ENCODE data around the gene BMPR1B.
"Not testable (repeated sequence)": the region's sequence is repeated elsewhere in the genome, so short reads cannot be mapped to it uniquely, and the experiment has no call there.

Gene BMPR1B

DNA sequence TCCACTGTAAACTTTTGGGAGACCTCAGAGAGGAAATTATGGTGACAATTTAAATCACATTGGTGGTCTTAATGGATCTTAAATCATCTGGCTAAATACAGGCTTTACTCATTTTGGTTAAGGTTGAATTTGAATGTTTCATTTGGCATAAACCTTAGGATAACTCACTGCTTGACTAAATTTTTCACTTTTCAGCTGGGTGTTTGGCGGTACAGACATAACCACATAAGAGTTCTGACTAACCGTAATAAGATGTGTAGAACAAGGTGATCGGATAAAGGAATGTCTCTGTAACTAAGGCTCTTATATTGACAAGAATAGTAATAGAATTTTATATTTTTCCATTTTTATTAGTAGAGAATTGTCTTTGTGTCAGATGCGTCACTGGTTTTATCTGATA lies 281.0 kb downstream of the BMPR1B start:
- DNase-seq (ENCODE audit: low read depth): no peak

DNA sequence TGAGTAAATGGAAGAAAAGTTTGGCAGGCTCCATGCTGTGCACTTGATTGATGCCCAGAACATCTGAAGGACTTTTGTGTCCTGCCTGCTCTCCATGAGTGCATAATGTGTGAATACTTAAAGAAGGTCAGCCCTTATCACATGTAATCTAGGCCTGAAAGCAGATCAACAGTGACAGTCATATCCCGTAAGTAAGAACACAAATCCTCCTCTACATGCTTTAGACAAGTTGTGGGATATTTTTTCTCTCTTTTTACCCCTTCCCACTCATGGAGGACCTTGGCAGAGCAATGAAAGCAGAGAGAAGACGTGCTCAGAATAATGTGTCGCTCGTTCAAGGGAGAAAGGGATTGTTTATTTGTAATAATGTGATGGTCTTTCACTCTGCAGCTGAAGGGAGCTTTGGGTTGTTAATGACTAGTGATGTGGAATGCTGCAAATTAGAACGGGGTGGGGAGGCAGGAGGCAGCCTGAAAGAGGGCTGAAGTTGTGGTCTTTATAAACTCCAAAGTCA lies 286.6 kb downstream of the BMPR1B start:
- DNase-seq (ENCODE audit: low read depth): no peak

DNA sequence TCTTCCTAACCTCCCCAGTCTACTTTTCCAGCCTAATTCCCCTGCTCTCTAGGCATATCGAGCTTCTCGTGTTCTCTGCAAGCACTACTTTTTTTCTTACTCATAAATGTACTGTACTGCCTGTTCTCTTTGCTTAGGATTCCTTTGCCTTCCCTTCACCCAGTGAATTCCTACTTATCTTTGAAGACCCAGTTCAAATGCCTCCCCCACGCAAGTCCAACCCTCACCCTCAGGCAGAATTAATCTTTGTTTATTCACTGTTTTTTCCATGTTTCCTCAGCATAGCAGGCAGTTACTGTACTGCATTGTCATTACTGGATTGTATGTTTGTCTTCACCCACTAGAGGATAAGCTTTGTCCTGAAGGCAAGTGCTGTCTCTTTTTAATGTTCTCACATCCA lies 287.7 kb downstream of the BMPR1B start:
- no peak for DNase-seq (ENCODE audit: low read depth)

DNA sequence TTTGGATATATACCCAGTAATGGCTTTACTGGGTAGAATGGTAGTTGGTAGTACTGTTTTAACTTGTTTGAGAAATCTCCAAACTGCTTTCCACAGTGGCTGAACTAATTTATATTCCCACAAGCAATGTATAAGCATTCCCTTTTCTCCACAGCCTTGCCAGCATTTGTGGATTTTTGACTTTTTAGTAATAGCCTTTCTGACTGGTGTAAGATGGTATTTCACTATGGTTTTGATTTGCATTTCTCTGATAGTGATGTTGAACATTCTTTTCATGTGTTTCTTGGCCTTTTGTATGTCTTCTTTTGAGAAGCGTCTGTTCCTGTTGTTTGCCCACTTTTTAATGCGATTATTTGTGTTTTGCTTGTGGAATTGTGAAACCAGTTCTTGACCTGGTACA lies 290.5 kb downstream of the BMPR1B start:
- DNase-seq (ENCODE audit: low read depth): no peak

DNA sequence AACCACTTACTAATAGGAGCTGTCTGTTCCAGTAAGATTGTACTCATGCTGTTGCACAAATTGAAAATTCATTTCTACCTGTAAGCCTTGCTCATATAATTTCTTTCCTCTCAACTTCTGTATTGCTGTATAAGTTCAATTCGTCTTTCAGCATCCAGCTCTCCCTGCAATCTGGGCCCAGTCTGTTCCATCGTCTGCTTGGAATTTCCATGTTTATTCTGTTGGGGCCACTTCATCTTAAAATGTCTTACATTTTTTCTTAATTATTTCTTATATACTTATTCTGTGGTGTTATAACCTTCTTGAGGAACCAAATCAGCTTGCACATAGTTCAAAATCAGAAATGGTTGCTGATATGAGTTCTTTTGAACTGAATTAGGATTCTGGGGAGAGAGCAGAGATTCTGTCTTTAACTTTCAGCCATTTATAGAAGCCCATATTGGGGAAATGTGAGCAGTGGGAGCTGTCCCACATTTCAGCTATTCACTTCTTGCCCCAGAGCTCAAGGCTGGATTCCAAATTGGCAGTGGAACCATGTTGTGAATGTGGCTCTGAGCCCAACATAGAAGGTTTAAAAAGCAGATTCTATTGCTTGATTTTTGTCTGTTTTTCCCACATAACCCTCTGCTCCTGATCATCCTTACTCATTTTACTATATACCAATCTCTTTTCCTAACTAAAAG lies 291.9 kb downstream of the BMPR1B start:
- no peak for DNase-seq (ENCODE audit: low read depth)

DNA sequence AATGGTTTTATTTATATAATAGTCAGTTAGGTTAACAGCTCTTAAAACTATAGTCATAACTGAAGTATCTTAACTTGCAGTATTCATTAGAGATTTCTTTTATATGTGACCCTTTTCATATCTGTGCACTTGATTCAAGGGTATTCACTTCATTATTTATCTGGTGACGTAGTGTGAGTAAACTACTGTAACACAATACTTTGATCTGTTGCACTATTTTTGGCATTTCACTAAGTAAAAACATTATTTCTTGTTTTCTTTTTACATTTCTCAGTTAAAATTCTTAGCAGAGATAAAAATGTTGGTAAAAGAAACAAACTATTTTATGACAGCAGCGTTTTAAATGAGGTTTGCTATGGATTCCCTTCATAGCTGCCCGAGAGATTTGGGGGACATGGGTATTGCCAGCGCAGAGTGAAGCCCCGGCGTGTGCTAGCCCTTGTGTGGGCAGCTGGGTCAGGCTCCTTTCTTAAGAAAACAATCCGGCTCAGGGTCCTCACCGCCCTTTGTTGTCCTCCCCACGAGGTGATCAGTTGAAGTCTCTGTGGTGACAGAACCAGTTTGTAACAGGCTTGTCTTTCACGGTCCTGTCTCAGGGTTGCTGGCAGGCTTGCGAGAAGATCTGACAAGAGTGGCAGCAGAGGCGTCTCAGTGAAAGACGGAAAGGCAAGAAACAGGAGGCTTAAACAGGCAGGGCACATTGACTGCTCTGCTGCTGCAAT lies 293.4 kb downstream of the BMPR1B start:
- no peak for DNase-seq (ENCODE audit: low read depth)

DNA sequence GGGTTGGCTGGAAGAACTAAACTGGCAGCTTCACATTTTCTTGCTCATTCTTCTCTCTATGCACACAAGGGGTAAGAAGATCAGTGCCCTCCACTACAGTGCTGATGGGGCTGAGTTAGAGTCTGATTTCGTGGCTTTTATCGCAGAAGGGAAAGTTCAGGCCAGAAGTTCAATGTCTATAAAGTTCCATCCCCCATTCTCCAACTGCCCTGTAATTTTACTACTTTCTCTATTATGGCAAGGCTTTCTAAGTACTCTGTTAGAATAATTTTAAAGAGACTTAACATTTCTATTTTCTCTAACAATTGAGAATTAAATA lies 293.9 kb downstream of the BMPR1B start:
- DNase-seq (ENCODE audit: low read depth): no peak

DNA sequence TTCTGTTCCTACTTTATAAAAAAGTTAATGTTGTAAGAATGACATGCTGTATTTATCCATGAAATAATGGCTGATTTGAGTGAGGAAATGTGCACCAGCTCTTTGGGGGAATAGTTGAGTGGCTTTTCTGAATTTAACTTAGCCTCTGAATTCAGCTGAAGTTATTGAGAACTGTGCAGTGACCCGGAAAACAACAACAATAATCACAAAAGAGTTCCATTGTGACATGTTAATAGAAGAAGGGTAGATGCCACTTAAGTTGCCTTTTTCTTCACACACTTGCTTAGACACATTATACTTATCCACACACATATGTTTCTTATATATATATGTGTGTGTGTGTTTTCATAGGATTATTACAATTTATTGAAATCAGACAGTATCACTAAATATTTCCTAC lies 301.2 kb downstream of the BMPR1B start:
- DNase-seq (ENCODE audit: low read depth): no peak

DNA sequence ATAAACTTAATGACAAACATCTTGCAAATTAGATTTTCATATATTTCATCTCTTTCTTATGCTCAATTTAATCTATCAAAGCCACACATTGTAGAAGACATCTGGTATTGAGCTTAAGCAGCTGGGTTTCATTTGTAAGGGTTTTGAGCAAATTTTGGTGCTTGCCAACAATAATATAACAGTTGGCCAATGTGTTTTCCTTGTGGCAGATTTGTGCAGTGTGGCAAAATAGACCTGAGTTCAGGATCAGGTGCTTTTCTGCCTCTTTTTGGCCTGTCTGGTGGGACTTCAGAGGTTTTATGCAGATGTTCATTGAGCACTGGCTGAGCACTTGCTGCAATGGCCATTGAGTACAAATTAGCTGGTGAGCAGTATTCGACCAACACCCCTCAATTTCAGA lies 301.9 kb downstream of the BMPR1B start:
- no peak for DNase-seq (ENCODE audit: low read depth)

DNA sequence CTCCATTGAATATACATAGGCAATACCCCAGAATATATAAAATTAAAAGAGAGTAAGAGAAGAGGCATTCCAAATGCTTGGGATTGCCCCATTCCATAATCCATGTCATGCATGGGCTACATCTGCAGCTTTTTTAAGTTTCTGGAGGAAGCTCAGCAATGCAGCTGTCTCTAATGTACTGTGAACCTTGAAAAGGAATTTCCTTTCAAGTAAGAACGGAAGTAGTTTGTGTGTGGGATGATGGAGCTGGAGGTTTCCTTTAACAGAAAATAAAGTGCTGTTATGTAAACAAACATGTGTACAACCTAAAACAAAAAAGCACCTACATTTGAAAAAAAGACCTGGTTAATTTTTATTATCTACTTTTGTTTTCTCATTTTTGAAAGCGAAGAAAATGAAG lies 303.5 kb downstream of the BMPR1B start:
- no peak for DNase-seq (ENCODE audit: low read depth)

DNA sequence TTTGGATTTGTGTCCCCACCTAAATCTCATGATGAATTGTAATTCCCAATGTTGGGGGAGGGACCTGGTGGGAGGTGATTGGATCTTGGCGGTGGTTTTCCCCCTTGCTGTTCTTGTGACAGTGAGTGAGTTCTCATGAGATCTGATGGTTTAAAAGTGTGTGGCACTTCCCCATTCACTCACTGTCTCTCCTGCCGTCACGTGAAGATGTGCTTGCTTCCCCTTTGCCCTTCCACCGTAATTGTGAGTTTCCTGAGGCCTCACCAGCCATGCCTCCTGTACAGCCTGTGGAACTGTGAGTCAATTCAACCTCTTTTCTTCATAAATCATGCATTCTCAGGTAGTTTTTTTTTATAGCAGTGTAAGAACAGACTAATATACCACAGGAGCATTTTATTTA lies 304.0 kb downstream of the BMPR1B start:
- DNase-seq (ENCODE audit: low read depth): not testable (repeated sequence)

DNA sequence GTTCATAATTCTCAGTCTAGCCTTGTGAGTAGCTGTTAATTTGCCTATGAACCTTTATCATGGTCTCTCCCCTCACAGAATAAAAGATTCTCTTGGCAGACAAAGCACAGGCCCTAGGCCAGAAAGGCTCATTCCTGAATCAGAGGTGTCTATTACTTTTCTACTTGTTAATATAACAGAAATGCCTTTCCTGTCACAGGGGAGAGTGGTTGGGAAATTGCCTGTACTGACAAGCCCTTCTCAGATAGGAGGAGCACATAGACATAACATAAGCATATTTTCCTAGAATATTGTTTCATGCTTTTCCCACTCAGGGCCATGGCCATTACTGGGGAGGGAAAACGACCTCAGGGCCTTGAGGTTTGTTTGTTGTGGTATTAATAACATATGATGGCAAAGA lies 308.3 kb downstream of the BMPR1B start:
- DNase-seq (ENCODE audit: low read depth): no peak

DNA sequence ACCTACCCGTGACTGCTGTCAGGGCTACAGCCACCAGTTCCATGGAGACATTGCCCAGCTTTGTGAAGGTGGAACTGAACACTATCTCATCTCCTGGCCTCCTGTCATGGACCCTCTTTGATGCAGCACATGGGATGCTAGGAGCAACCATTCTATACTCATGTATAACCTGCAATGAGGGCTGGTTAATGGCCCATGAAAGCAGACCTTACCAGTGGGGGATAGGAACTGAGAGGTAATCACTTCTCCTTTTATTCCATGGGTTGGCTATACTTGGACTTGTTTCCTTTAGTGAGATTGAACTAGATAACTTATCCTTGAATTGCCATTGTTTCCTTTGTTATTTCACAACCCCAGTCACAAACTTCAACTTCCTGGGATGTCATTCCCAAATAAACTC lies 310.6 kb downstream of the BMPR1B start:
- DNase-seq (ENCODE audit: low read depth): no peak

DNA sequence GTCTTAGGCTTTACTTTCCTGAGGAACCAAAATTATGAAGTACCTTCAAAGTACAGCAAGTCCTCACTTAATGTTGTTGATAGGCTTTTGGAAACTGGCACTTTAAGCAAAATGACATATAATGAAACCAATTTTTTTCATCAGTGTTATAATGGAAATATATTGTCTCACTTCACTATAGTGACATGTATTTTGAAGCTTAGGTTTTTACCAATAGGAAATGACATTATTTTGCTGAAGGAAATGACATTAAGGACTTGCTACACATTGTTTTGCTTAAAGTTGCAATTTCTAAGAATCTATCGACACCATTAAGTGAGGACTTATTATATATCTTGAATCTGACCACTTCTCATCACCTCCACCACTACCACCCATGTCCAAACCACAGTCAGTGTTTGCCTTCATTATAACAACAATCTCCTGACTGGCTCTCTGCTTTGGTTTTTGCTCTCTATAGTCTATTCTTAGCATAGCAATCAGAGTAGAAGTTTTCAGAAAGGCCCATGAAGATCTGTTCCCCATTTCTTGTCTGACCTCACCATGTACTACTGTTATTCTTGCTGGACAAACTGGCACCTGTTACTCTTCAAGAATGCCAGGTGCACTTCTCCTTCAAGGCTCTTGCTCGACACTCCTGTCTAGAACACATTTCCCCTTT lies 311.2 kb downstream of the BMPR1B start:
- no peak for DNase-seq (ENCODE audit: low read depth)

DNA sequence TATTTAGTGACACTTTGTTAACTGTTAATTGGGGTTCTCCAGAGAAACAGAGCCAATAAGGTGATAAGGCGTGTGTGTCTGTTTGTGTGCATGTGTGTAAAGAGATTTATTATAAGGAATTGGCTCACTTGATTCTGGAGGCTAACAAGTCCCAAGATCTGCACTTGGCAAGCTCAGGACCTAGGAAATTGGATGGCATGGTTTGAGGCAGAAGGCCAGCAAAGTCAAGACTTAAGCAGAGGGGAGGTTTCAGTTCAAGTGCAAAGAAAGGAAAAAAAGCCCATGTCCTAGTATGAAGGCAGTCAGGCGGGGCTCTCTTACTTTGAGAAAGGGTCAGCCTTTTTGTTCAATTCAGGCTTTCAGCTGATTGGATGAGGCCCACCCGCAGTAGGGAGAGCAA lies 314.1 kb downstream of the BMPR1B start:
- DNase-seq (ENCODE audit: low read depth): no peak

DNA sequence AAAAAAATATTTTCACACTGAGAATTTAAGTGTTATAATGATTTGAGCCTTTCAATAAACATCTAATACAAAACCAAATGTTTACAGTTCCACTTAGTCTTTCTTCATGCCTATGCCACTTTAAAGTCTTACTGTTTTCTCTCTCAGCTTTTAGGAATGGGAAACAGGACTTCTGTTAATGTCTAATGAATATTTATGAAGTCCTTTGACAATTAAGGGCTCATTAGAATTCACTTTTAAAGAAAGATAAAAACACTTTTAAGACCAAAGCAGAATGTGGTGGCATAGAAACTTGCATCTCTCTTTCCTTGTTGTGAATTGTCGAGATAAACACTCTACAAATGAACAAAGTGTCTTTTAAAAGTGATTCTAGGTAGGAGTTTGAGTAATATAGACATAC lies 315.9 kb downstream of the BMPR1B start:
- DNase-seq (ENCODE audit: low read depth): no peak

DNA sequence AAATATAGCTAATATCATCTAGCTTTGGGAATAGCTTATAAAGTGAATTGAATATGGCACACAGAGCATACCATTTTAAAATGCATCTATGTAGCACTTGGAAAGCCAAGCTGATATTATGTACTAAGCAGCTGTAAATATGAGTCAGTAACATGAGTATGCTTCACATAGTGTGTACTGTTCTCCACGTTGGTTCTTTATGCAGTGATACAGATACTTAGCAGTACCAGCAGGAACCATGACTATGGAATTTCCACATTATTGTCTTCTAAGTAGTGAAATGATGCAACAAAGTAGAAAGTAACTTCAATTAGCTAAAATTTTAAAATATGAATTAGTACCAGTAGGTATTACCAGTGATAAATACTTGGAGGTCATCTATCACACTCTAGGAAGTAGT lies 320.1 kb downstream of the BMPR1B start:
- DNase-seq (ENCODE audit: low read depth): no peak

DNA sequence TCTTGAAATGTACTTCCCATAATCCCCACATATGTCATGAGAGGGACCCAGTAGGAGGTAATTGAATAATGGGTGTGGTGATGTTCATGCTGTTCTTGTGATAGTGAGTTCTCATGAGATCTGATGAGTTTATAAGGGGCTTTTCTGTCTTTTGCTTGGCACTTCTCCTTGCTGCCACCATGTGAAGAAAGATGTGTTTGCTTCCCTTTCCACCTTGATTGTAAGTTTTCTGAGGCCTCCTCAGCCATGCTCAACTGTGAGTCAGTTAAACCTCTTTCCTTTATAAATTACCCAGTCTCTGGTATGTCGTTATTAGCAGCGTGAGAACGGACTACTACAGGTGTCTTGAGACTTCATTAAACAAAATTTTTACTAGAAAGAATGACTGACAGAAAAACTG lies 323.2 kb downstream of the BMPR1B start:
- no peak for DNase-seq (ENCODE audit: low read depth)

DNA sequence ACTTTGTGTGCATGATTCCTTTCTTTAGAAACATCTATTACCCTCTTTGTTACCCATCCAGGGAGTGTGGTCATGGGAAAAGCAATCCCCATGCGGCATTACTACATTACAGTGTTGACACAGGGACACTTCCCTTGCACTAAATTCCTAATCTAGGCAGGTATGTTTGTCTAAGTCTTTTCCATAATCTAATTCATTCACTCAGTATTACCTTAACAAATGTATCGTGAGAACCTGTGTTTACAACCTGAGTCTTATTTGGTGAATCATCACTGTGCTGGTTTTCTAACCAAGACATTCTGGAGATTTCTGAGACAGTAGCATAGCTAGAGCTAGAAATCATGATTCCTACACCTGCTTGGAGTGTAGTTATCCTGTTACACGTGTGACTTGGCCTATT lies 326.8 kb downstream of the BMPR1B start:
- DNase-seq (ENCODE audit: low read depth): no peak

DNA sequence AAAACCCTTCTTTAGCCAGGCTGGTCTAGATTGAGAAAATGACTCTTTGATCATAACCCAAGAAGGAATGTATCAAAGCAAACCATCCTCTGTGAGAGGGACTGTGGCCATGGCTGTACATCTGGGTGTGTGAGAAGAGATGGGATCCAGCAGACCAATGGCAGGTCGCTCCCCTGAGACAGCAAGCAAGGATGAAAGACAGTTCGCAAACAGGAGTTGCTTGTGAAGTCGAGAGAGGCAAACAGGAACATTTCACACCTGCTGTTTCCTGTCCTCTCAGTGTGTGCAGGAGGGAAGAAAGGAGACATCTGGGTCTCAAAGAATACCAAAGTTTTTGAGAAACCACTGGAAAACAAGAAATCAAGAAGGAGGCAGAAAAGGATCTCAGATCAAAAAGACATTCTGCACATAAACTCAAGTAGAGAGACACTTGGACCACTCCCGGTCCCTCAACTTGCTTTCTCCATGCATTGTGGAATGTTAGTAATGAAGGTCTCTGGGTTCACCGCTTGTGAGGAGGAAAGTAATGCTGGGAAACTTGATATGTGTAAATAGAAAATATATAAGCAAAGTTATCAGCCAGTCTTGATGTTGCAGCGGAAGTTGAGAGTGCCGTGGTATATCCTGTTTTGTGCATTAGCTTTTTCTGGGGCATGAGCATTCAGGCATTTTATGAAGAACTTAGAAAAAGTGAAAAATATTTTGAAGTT lies 327.5 kb downstream of the BMPR1B start:
- no peak for DNase-seq (ENCODE audit: low read depth)

DNA sequence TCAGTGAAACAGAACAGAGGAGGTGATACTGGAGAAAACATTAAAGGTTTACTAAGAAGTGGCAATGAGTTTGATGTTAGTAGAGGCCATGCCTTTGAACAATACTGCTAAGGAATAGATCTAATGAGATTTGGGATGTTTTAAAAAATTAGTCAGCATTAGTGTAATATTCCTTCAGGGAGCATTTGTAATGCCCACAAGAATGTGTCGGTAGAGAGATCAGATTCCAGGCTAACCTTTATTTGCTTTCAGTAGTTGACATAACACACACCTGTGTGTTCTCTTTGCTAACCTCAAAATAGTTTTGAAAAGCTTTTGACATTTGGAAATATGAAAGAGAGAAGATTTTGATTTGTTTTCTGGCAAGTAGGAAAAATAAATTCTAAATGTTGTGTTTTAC lies 328.8 kb downstream of the BMPR1B start:
- DNase-seq (ENCODE audit: low read depth): no peak

DNA sequence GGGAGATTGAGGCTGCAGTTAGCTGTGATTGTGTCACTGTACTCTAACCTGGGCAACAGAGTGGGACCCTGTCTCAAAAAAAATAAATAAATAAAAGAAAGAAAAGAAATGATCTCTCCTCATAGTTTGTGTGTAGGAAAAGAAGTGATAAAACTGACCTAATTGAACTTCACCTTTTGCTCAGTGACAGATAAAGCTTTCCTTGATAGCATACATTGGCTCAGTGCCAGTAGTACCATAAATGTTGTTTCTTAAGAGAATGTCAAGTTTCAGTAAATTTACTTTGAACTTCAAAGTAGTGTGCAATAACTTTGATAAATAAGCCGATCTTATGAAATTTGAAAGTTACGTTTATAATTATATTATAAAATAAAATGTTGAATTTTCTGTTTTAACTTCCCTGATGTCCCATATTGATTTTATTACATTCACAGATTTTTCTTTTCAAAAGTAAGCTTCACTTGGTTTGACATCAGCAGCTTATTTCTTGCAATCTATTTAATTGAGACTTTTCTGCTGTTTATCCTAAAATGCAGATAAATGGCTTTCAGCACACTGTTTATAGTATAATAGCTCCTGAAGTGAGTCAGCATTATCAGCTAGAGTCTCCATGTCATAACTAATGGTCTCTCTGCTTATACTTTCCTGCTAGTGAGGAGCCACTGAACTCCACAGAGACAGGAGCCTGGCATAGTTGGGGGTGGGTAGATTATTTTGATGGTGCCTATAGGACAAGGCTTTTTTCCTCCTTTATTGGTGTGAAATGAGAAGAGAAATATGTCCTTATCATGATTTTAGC lies 330.1 kb downstream of the BMPR1B start:
- DNase-seq (ENCODE audit: low read depth): no peak
